Skeletal muscle cell (primary cell): ENCODE data around the gene CSAG2.
"Not testable (repeated sequence)": the region's sequence is repeated elsewhere in the genome, so short reads cannot be mapped to it uniquely, and the experiment has no call there.

Source experiments
- DNase-seq: peaks from one replicate; pipeline ENCODE4 v3.0.0-alpha.2; 2010; ENCODE audit warnings: low read depth
- H3K4me3 ChIP-seq: 2 replicates; pipeline ENCODE4 v1.5.1; 2011; ENCODE audit warnings: low read depth, mild to moderate bottlenecking, control low read depth, low read length, moderate library complexity

Gene CSAG2, protein sequence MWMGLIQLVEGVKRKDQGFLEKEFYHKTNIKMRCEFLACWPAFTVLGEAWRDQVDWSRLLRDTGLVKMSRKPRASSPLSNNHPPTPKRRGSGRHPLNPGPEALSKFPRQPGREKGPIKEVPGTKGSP

DNA sequence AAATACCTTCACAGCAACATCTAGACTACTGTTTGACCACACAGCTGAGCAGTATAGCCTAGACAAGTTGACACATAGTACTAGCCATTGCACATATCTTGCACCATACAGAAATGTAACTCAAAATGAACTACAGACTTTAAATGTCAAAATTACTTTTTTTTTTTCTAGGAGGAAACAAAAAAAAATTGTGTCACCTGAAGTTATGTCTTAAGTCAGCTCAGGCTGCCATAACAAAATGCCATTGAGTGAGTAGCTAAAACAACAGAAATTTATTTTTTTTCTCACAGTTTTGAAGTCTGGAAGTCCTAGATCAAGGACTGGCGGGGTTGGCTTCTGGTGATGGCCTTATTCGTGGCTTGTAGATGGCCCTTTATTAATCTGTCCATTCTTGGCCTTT lies at the start of gene CSAG2:
TSS of gene CSAG2 (minus strand) at position 101 of the 400 bp plus-strand sequence. CDS start 161 bp downstream, outside the sequence.
- not testable (repeated sequence) for H3K4me3 ChIP-seq, DNase-seq

DNA sequence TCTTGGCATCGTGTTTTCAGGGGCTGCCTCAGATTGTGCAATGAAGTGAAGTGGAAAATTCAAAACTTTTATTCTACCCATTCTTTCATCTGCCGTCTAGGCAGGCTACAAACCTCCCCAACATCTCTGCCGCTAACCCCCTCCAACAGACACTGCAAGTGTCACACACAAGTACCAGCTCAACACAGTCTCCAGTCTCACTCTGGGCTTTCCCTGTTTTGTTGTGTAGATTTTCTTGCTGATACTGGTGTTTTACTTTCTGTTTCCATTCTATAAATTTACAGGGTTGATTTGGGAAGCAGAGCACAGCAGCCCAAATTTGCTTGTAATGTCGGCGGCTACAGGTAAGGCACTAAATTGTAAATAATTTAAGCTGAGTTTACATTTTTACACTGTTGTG lies 45.8 kb upstream of the CSAG2 start:
- DNase-seq, H3K4me3 ChIP-seq: not testable (repeated sequence)

DNA sequence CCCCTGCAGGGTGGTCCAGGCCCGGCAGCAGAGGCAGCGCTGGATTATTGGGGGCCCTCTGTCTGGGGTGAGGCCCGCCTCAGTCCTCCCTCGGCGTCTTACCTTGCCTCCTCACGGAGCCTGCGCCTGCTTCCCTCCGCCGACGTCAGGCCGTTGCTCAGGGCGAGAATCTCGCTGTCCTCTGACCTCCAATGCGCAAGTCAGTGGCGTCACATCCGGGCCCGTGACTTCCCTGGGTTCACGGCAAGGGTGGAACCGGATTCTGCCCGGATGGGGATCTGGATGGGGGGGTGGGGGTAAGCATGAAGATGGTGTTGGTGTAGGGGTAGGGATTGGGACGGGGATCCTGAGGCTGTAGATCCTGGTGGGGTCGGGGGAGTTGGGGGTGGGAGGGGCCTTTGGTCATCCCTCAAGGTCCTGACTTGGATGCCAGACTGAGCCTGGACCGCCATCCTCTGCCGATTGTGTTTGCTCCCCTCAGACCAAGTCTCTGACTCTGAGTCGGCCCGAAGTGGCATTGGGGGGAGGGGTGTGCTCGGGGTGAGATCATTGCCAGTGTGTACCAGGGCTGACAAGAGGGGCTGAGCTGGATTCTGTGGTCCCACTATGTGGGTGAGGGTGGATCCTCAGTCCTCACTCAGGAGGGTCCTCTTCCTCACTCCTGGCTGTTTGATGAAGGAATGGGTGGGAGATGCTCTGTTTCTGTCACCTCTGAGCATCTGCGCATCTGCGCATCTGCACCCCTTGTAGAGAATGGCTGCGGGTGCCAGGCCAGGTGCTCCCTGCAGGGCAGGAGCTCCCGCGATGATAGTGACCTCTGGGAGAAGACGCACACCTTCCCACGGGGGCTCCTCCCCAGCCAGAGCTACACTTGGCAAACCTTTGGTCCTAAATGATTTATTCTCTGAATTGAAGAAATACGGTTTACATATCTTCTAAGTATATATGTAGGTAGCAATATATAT lies 44.9 kb upstream of the CSAG2 start, which contains the start of gene MAGEA2:
TSS of gene MAGEA2 (minus strand) at position 157 of the 965 bp plus-strand sequence. CDS start 2,479 bp downstream, outside the sequence.
- not testable (repeated sequence) for H3K4me3 ChIP-seq, DNase-seq

DNA sequence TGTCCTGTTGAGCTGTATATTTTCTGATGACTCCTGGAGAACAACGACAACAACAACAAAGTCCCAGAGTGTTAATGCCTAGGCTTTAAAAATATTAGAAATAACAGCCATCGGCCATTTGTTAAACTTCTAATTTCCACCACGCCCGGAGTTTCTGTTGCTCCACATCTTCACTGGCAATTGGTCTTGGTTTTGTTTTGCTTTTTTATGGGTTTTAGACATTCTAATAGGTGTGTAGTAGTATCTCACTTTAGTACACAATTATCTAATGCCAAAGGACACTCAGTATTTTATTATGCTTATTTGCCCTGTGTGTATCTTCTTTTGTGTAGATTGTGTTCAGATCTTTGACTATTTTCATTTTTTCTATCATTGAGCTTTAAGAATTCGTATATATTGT lies 29.5 kb upstream of the CSAG2 start:
- H3K4me3 ChIP-seq, result no peak overlapping the region
- no peak for DNase-seq

DNA sequence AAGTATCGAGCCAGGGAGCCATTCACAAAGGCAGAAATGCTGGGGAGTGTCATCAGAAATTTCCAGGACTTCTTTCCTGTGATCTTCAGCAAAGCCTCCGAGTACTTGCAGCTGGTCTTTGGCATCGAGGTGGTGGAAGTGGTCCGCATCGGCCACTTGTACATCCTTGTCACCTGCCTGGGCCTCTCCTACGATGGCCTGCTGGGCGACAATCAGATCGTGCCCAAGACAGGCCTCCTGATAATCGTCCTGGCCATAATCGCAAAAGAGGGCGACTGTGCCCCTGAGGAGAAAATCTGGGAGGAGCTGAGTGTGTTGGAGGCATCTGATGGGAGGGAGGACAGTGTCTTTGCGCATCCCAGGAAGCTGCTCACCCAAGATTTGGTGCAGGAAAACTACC lies 27.5 kb upstream of the CSAG2 start:
- not testable (repeated sequence) for H3K4me3 ChIP-seq, DNase-seq

DNA sequence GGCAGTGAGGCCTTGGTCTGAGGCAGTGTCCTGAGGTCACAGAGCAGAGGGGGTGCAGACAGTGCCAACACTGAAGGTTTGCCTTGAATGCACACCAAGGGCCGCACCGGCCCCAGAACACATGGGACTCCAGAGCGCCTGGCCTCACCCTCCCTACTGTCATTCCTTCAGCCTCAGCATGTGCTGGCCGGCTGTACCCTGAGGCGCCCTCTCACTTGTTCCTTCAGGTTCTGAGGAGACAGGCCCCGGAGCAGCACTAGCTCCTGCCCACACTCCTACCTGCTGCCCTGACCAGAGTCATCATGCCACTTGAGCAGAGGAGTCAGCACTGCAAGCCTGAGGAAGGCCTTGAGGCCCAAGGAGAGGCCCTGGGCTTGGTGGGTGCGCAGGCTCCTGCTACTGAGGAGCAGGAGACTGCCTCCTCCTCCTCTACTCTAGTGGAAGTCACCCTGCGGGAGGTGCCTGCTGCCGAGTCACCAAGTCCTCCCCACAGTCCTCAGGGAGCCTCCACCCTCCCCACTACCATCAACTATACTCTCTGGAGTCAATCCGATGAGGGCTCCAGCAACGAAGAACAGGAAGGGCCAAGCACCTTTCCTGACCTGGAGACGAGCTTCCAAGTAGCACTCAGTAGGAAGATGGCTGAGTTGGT lies 26.9 kb upstream of the CSAG2 start:
- DNase-seq, result no peak
- H3K4me3 ChIP-seq, result no peak overlapping the region

DNA sequence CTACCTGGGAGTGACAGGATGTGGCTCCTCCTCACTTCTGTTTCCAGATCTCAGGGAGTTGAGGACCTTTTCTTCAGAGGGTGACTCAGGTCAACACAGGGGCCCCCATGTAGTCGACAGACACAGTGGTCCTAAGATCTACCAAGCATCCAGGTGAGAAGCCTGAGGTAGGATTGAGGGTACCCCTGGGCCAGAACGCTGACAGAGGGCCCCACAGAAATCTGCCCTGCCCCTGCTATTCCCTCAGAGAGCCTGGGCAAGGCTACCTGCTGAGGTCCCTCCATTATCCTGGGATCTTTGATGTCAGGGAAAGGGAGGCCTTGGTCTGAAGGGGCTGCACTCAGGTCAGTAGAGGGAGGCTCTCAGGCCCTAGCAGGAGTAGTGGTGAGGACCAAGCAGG lies 26.0 kb upstream of the CSAG2 start:
- no peak overlapping the region for H3K4me3 ChIP-seq
- DNase-seq, result no peak

DNA sequence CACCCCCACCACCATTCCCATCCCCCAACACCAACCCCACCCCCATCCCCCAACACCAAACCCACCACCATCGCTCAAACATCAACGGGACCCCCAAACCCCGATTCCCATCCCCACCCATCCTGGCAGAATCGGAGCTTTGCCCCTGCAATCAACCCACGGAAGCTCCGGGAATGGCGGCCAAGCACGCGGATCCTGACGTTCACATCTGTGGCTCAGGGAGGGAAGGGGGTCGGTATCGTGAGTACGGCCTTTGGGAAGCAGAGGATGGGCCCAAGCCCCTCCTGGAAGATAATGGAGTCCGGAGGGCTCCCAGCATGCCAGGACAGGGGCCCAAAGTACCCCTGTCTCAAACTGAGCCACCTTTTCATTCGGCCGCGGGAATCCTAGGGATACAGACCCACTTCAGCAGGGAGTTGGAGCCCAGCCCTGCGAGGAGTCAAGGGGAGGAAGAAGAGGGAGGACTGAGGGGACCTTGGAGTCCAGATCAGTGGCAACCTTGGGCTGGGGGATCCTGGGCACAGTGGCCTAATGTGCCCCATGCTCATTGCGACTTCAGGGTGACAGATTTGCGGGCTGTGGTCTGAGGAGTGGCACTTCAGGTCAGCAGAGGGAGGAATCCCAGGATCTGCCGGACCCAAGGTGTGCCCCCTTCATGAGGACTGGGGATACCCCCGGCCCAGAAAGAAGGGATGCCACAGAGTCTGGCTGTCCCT lies 25.2 kb upstream of the CSAG2 start:
- DNase-seq, H3K4me3 ChIP-seq: not testable (repeated sequence)

DNA sequence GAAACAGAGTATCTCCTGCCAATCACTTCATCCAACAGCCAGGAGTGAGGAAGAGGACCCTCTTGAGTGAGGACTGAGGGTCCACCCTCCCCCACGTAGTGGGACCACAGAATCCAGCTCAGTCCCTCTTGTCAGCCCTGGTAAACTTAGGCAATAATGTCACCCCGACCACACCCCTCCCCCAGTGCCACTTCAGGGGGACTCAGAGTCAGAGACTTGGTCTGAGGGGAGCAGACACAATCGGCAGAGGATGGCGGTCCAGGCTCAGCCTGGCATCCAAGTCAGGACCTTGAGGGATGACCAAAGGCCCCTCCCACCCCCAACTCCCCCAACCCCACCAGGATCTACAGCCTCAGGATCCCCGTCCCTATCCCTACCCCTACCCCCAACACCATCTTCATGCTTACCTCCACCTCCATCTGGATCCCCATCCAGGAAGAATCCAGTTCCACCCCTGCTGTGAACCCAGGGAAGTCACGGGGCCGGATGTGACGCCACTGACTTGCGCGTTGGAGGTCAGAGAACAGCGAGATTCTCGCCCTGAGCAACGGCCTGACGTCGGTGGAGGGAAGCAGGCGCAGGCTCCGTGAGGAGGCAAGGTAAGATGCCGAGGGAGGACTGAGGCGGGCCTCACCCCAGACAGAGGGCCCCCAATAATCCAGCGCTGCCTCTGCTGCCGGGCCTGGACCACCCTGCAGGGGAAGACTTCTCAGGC lies 24.3 kb upstream of the CSAG2 start, which contains the start of the genes CSAG1 and MAGEA12:
TSS of gene CSAG1 (minus strand) at position 461 of the 715 bp plus-strand sequence. CDS start 1,261 bp downstream, outside the sequence.
TSS of gene MAGEA12 (plus strand) at position 497 of the 715 bp plus-strand sequence. CDS start 2,405 bp downstream, outside the sequence.
- DNase-seq, result no peak
- no peak within 1 kb of the TSS for H3K4me3 ChIP-seq

DNA sequence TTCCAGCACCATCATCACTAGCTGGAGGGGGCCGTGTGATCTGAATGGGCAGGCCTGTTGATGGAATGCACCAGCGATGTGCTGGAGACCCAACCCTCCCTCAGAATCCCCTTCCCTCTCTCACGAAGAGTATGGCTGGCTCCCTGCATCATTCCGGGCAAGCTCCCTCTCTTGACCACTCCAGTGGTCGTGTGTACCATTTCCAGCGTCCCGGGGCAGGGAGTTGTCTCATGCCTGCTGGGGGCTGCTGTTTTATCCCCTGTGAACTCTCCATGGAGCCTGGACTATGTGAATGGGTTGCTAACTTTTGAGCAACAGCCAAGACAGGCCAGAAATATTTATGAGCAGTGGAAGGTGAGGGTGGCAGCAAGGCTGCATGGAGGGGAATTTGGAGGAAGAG lies 16.3 kb upstream of the CSAG2 start:
- no peak overlapping the region for H3K4me3 ChIP-seq
- no peak for DNase-seq

DNA sequence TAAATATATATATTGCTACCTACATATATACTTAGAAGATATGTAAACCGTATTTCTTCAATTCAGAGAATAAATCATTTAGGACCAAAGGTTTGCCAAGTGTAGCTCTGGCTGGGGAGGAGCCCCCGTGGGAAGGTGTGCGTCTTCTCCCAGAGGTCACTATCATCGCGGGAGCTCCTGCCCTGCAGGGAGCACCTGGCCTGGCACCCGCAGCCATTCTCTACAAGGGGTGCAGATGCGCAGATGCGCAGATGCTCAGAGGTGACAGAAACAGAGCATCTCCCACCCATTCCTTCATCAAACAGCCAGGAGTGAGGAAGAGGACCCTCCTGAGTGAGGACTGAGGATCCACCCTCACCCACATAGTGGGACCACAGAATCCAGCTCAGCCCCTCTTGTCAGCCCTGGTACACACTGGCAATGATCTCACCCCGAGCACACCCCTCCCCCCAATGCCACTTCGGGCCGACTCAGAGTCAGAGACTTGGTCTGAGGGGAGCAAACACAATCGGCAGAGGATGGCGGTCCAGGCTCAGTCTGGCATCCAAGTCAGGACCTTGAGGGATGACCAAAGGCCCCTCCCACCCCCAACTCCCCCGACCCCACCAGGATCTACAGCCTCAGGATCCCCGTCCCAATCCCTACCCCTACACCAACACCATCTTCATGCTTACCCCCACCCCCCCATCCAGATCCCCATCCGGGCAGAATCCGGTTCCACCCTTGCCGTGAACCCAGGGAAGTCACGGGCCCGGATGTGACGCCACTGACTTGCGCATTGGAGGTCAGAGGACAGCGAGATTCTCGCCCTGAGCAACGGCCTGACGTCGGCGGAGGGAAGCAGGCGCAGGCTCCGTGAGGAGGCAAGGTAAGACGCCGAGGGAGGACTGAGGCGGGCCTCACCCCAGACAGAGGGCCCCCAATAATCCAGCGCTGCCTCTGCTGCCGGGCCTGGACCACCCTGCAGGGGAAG lies 5.0 kb upstream of the CSAG2 start, which contains the start of gene MAGEA2B:
TSS of gene MAGEA2B (plus strand) at position 814 of the 973 bp plus-strand sequence. CDS start 2,479 bp downstream, outside the sequence.
- H3K4me3 ChIP-seq, DNase-seq: not testable (repeated sequence)

DNA sequence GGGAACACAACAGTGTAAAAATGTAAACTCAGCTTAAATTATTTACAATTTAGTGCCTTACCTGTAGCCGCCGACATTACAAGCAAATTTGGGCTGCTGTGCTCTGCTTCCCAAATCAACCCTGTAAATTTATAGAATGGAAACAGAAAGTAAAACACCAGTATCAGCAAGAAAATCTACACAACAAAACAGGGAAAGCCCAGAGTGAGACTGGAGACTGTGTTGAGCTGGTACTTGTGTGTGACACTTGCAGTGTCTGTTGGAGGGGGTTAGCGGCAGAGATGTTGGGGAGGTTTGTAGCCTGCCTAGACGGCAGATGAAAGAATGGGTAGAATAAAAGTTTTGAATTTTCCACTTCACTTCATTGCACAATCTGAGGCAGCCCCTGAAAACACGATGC lies 4.1 kb upstream of the CSAG2 start:
- not testable (repeated sequence) for H3K4me3 ChIP-seq, DNase-seq

DNA sequence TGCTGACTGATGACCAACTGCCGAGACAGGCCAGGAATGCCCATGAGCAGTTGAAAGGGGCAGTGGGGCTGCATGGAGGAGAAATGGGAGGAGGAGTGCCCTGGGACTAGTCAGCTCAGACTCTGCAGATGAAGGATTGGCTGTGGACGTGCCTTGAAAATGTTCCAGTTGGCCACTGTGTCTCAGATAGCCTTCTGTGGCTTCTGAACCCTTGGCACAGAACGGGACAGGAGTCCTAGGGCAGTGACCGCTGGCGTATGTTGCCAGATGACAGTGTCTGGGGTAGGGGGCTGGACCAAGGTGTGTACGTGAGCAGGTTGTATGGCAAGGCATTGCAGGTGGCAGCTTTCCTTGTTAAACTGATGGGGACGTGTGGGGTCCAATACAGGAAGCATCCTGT lies 2.6 kb downstream of the CSAG2 start:
- H3K4me3 ChIP-seq, DNase-seq: not testable (repeated sequence)

DNA sequence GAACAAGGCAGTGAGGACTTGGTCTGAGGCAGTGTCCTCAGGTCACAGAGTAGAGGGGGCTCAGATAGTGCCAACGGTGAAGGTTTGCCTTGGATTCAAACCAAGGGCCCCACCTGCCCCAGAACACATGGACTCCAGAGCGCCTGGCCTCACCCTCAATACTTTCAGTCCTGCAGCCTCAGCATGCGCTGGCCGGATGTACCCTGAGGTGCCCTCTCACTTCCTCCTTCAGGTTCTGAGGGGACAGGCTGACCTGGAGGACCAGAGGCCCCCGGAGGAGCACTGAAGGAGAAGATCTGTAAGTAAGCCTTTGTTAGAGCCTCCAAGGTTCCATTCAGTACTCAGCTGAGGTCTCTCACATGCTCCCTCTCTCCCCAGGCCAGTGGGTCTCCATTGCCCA lies 8.7 kb downstream of the CSAG2 start:
- not testable (repeated sequence) for DNase-seq, H3K4me3 ChIP-seq

DNA sequence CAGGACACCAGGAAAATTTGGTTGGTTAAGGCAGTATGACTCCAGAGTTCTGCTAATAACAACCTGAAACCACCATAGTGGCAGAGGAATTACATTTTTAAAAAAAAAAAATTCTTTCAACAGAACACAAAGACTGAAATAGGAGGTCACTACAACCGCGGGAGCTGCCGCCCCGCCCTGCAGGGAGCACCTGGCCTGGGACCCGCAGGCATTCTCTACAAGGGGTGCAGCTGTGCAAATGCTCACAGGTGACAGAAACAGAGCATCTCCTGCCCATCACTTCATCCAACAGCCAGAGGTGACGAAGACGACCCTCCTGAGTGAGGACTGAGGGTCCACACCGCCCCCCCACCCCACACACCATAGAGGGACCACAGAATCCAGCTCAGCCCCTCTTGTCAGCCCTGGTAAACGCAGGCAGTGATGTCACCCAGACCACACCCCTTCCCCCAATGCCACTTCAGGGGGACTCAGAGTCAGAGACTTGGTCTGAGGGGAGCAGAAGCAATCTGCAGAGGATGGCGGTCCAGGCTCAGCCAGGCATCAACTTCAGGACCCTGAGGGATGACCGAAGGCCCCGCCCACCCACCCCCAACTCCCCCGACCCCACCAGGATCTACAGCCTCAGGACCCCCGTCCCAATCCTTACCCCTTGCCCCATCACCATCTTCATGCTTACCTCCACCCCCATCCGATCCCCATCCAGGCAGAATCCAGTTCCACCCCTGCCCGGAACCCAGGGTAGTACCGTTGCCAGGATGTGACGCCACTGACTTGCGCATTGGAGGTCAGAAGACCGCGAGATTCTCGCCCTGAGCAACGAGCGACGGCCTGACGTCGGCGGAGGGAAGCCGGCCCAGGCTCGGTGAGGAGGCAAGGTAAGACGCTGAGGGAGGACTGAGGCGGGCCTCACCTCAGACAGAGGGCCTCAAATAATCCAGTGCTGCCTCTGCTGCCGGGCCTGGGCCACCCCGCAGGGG lies 10.8 kb downstream of the CSAG2 start, which contains the start of gene MAGEA3:
TSS of gene MAGEA3 (plus strand) at position 843 of the 980 bp plus-strand sequence. CDS start 2,039 bp downstream, outside the sequence.
- not testable (repeated sequence) for DNase-seq, H3K4me3 ChIP-seq

DNA sequence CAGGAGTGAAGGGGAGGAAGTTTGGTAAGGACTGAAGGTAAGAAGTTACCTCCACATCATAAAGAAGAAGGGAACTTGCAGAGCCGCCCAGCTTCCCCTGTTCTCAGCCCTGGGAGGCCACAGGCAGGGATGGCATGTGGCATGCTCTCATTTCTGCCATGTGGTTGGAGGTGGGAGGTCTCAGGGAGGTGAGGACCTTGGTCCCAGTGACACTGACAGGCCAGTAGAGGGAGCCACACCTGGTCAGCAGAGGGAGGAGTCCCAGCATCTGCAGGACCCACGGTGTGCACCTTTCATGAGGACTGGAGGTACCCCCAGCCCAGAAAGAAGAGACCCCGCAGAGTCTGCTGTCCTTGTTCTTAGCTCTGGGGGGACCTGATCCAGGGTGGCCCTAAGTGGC lies 28.1 kb downstream of the CSAG2 start:
- not testable (repeated sequence) for H3K4me3 ChIP-seq, DNase-seq
